Measurements from ENCODE around the gene OR2B2. TPM values are rescaled to one million over a fixed set of nuclear protein-coding genes. Genes with fewer than 3 reads are reported as not detected.
A peak's percentile ranks its signal among the peaks of the same experiment; 100 is the strongest.

OR2B2 gene
- total RNA-seq, 1 donor from 2014 or later = not detected

GRCh38 chr6:27867945-27868300 lies 44.3 kb downstream of the OR2B2 start:
- no peak for DNase-seq (ENCODE audit: extremely low read depth, low read depth, low spot score)

GRCh38 chr6:27867051-27867944 lies 44.9 kb downstream of the OR2B2 start:
- no peak for DNase-seq (ENCODE audit: extremely low read depth, low read depth, low spot score)

GRCh38 chr6:27866357-27867050 lies 45.7 kb downstream of the OR2B2 start:
- peak; percentile 72 for DNase-seq (ENCODE audit: extremely low read depth, low read depth, low spot score)

- DNase-seq (ENCODE audit: extremely low read depth, low read depth, low spot score) = no peak
These were observed 46.3 kb downstream of the OR2B2 start for GRCh38 chr6:27865850-27866356.

GRCh38 chr6:27864906-27865849 lies 47.0 kb downstream of the OR2B2 start:
- peak; percentile 97 for DNase-seq (ENCODE audit: extremely low read depth, low read depth, low spot score)

- no peak for DNase-seq (ENCODE audit: extremely low read depth, low read depth, low spot score)
These were observed 48.0 kb downstream of the OR2B2 start for GRCh38 chr6:27863962-27864905.

- no peak for DNase-seq (ENCODE audit: extremely low read depth, low read depth, low spot score)
These were observed 49.7 kb downstream of the OR2B2 start for GRCh38 chr6:27862396-27863066.

- no peak for DNase-seq (ENCODE audit: extremely low read depth, low read depth, low spot score)
These were observed 50.3 kb downstream of the OR2B2 start for GRCh38 chr6:27861861-27862260.

- no peak for DNase-seq (ENCODE audit: extremely low read depth, low read depth, low spot score)
These were observed 50.8 kb downstream of the OR2B2 start for GRCh38 chr6:27861276-27861840.

Other genes starting within 250 kb of the OR2B2 start
- gene OR2B6, start 44.8 kb upstream of the OR2B2 start, total RNA-seq = not detected in 2 replicates
- gene ZNF165, start 168.2 kb upstream of the OR2B2 start, total RNA-seq = 0.23 and 0.97 TPM in 2 replicates
- gene ZSCAN16, start 212.2 kb upstream of the OR2B2 start, total RNA-seq = 4.3 and 6.0 TPM in 2 replicates
- gene ZKSCAN8, start 229.5 kb upstream of the OR2B2 start, total RNA-seq = 9.1 and 15.1 TPM in 2 replicates